Type B pancreatic cell (in vitro differentiated cells): ENCODE results near the gene TMEM219. TPM values are rescaled to one million over a fixed set of nuclear protein-coding genes. Genes with fewer than 3 reads are reported as not detected.

ENCODE experiments used
- DNase-seq: peaks from one replicate; pipeline ENCODE4 v3.0.0; 2021; ENCODE audit warnings: mixed read lengths; ENCODE audit not compliant: unreplicated experiment; ENCODE audit errors: extremely low spot score
- H3K27ac Mint-ChIP-seq: 2 replicates; pipeline ENCODE4 v1.8.0; 2021; ENCODE audit warnings: mild to moderate bottlenecking, mixed read lengths
- H3K27me3 Mint-ChIP-seq: 2 replicates; pipeline ENCODE4 v1.8.0; 2021; ENCODE audit warnings: mixed read lengths
- H3K36me3 Mint-ChIP-seq: 2 replicates; pipeline ENCODE4 v1.8.0; 2021; ENCODE audit warnings: mixed read lengths
- H3K4me1 Mint-ChIP-seq: one replicate; pipeline ENCODE4 v1.8.0; 2021; ENCODE audit warnings: mixed read lengths; ENCODE audit not compliant: unreplicated experiment
- H3K4me3 Mint-ChIP-seq: 2 replicates; pipeline ENCODE4 v1.8.0; 2021; ENCODE audit warnings: mild to moderate bottlenecking, mixed read lengths
- H3K9me3 Mint-ChIP-seq: 2 replicates; pipeline ENCODE4 v1.8.0; 2021; ENCODE audit warnings: mixed read lengths
- CTCF ChIP-seq: fragments of 200-600 bp; sonication (generic); conservative IDR thresholded peaks from 2 replicates; pipeline ENCODE4 v1.5.0; 2021; ENCODE audit warnings: antibody characterized with exemption, mild to moderate bottlenecking
- total RNA-seq: library from RNA; stranded (reverse); gene quantifications from 2 replicates; pipeline ENCODE4 v1.2.1, GENCODE V29; 2021; ENCODE audit warnings: low replicate concordance

TMEM219 gene
- total RNA-seq, 1 donor from 2014 or later, result 72.4 TPM

GRCh38 chr16:29982560-29983419 is 20.9 kb downstream of the TMEM219 start:
- Mint-ChIP-seq H3K4me1 (no peaks in the 10 kb centered on the region), H3K4me3 (no peak overlapping the region), H3K9me3 (no peaks in the 10 kb centered on the region), H3K36me3 (peaks cover 7% of the 10 kb centered on the region), H3K27ac (no peak overlapping the region), H3K27me3 (no peaks in the 10 kb centered on the region)
- DNase-seq, result no peak
- TF ChIP-seq CTCF, result no peak

GRCh38 chr16:29983420-29984136 is 21.7 kb downstream of the TMEM219 start:
- TF ChIP-seq CTCF, result no peak
- no peaks in the 10 kb centered on the region for H3K27me3 Mint-ChIP-seq
- H3K4me3 Mint-ChIP-seq, result no peak overlapping the region
- H3K36me3 Mint-ChIP-seq, result peaks cover 7% of the 10 kb centered on the region
- no peak overlapping the region for H3K27ac Mint-ChIP-seq
- no peaks in the 10 kb centered on the region for H3K9me3 Mint-ChIP-seq
- no peak for DNase-seq
- no peaks in the 10 kb centered on the region for H3K4me1 Mint-ChIP-seq

GRCh38 chr16:29984137-29984763 is 22.4 kb downstream of the TMEM219 start:
- H3K4me1 Mint-ChIP-seq, result no peaks in the 10 kb centered on the region
- H3K27me3 Mint-ChIP-seq, result no peaks in the 10 kb centered on the region
- no peak overlapping the region for H3K27ac Mint-ChIP-seq
- H3K4me3 Mint-ChIP-seq, result no peak overlapping the region
- peaks cover 7% of the 10 kb centered on the region for H3K36me3 Mint-ChIP-seq
- no peak for DNase-seq
- no peak for TF ChIP-seq CTCF
- H3K9me3 Mint-ChIP-seq, result no peaks in the 10 kb centered on the region

GRCh38 chr16:29984764-29985147 is 22.9 kb downstream of the TMEM219 start:
- no peak overlapping the region for H3K27ac Mint-ChIP-seq
- no peaks in the 10 kb centered on the region for H3K27me3 Mint-ChIP-seq
- H3K4me3 Mint-ChIP-seq, result no peak overlapping the region
- no peak for TF ChIP-seq CTCF
- no peaks in the 10 kb centered on the region for H3K4me1 Mint-ChIP-seq
- H3K9me3 Mint-ChIP-seq, result no peaks in the 10 kb centered on the region
- H3K36me3 Mint-ChIP-seq, result peaks cover 11% of the 10 kb centered on the region
- no peak for DNase-seq

- no peaks in the 10 kb centered on the region for H3K9me3 Mint-ChIP-seq
- H3K27ac Mint-ChIP-seq, result no peak overlapping the region
- no peaks in the 10 kb centered on the region for H3K27me3 Mint-ChIP-seq
- peaks cover 1% of the 10 kb centered on the region for H3K4me1 Mint-ChIP-seq
- no peak for DNase-seq
- TF ChIP-seq CTCF, result no peak
- H3K36me3 Mint-ChIP-seq, result peaks cover 13% of the 10 kb centered on the region
- no peak overlapping the region for H3K4me3 Mint-ChIP-seq
Measured at GRCh38 chr16:29985271-29985811, 23.5 kb downstream of the TMEM219 start.
